T-helper 1 cell (primary cell): ENCODE measurements around the gene SOAT2.
"Not testable (repeated sequence)": the region's sequence is repeated elsewhere in the genome, so short reads cannot be mapped to it uniquely, and the experiment has no call there.

Experiments
- DNase-seq, 5 donors: peaks; one replicate each; pipeline ENCODE4 v3.0.0-alpha.2; 2012 to 2020

Gene SOAT2

GRCh38 chr12:53082637-53083175 is 20.6 kb upstream of the SOAT2 start:
- DNase-seq: no peak

GRCh38 chr12:53086361-53086760 is 16.9 kb upstream of the SOAT2 start:
- DNase-seq: no peak

GRCh38 chr12:53090105-53090504 is 13.2 kb upstream of the SOAT2 start:
- no peak for DNase-seq

GRCh38 chr12:53090554-53090953 is 12.7 kb upstream of the SOAT2 start:
- no peak for DNase-seq

GRCh38 chr12:53091756-53092155 is 11.5 kb upstream of the SOAT2 start:
- DNase-seq: no peak

GRCh38 chr12:53093777-53094393 is 9.4 kb upstream of the SOAT2 start:
- no peak for DNase-seq

GRCh38 chr12:53094394-53094787 is 8.9 kb upstream of the SOAT2 start:
- no peak for DNase-seq

GRCh38 chr12:53094796-53095595 is 8.3 kb upstream of the SOAT2 start:
- DNase-seq: not testable (repeated sequence)

- DNase-seq: not testable (repeated sequence)
These were observed 7.7 kb upstream of the SOAT2 start for GRCh38 chr12:53095596-53095895.

GRCh38 chr12:53096089-53096741 is 7.1 kb upstream of the SOAT2 start:
- no peak for DNase-seq

- no peak for DNase-seq
These were observed 6.5 kb upstream of the SOAT2 start for GRCh38 chr12:53096759-53097158.

- no peak for DNase-seq
These were observed 6.1 kb upstream of the SOAT2 start for GRCh38 chr12:53097207-53097563.

GRCh38 chr12:53097564-53098353 is 5.5 kb upstream of the SOAT2 start, which contains the start of gene IGFBP6:
Gene IGFBP6 (plus strand): TSS chr12:53097667. CDS start chr12:53097718, 51 bp downstream.
- DNase-seq: peak; percentile 35 to 61 (median 50)

- DNase-seq: no peak
These were observed 4.8 kb upstream of the SOAT2 start for GRCh38 chr12:53098354-53098981.

GRCh38 chr12:53099071-53099882 is 4.0 kb upstream of the SOAT2 start:
- DNase-seq: peak; percentile 68 to 84 (median 80)

- no peak for DNase-seq
These were observed 2.7 kb upstream of the SOAT2 start for GRCh38 chr12:53100466-53101151.

GRCh38 chr12:53101266-53101665 is 2.0 kb upstream of the SOAT2 start:
- no peak for DNase-seq

GRCh38 chr12:53101931-53102781 is 1.1 kb upstream of the SOAT2 start:
- no peak for DNase-seq

GRCh38 chr12:53103860-53104305 is 597 bp downstream of the SOAT2 start:
- DNase-seq: peak in 1 of 5 donors; percentile 25

GRCh38 chr12:53105256-53105655 is 2.0 kb downstream of the SOAT2 start:
- no peak for DNase-seq
